Effector memory CD8-positive, alpha-beta T cell (primary cell): ENCODE data around the gene KCNS1.
"Not testable (repeated sequence)": the region's sequence is repeated elsewhere in the genome, so short reads cannot be mapped to it uniquely, and the experiment has no call there.

ENCODE experiments used
- ATAC-seq: fragments of 150-1000 bp; cut with Tn5 transposase; replicated peaks from 2 replicates; pipeline ENCODE4 v1.10.0; 2021; ENCODE audit warnings: mild to moderate bottlenecking, moderate library complexity
- DNase-seq, 3 experiments: peaks; one replicate each; pipeline ENCODE4 v3.0.0; 2021
- H3K27ac Mint-ChIP-seq, 2 donors: one replicate each; pipeline ENCODE4 v1.8.0; 2022; ENCODE audit warnings: mild to moderate bottlenecking in 2 of 2, mixed read lengths in 2 of 2, moderate library complexity in 2 of 2
- H3K27me3 Mint-ChIP-seq, 2 donors: one replicate each; pipeline ENCODE4 v1.8.0; 2022; ENCODE audit warnings: mixed read lengths in 2 of 2
- H3K36me3 Mint-ChIP-seq: one replicate; pipeline ENCODE4 v1.8.0; 2022; ENCODE audit warnings: mild to moderate bottlenecking, moderate library complexity, mixed read lengths; ENCODE audit not compliant: insufficient read depth
- H3K4me1 Mint-ChIP-seq, 2 donors: one replicate each; pipeline ENCODE4 v1.8.0; 2022; ENCODE audit warnings: low read depth in 2 of 2, mixed read lengths in 2 of 2
- H3K4me3 Mint-ChIP-seq, 2 donors: one replicate each; pipeline ENCODE4 v1.8.0; 2022; ENCODE audit warnings: mild to moderate bottlenecking in 2 of 2, mixed read lengths in 2 of 2, moderate library complexity in 2 of 2
- H3K9me3 Mint-ChIP-seq, 2 donors: one replicate each; pipeline ENCODE4 v1.8.0; 2022; ENCODE audit warnings: mixed read lengths in 2 of 2

KCNS1 gene

GRCh38 chr20:45063107-45063506 is 37.8 kb downstream of the KCNS1 start:
- H3K9me3 Mint-ChIP-seq, H3K27me3 Mint-ChIP-seq, ATAC-seq, DNase-seq: not testable (repeated sequence)
- H3K36me3 Mint-ChIP-seq = peaks cover 69% of the 10 kb centered on the region
- H3K4me1 Mint-ChIP-seq = peaks cover 55 to 81% of the 10 kb centered on the region in 2 donors
- H3K4me3 Mint-ChIP-seq = peak overlapping the region in 1 of 2 donors; percentile 75
- peak overlapping the region; percentile 62 to 81 for H3K27ac Mint-ChIP-seq

DNA sequence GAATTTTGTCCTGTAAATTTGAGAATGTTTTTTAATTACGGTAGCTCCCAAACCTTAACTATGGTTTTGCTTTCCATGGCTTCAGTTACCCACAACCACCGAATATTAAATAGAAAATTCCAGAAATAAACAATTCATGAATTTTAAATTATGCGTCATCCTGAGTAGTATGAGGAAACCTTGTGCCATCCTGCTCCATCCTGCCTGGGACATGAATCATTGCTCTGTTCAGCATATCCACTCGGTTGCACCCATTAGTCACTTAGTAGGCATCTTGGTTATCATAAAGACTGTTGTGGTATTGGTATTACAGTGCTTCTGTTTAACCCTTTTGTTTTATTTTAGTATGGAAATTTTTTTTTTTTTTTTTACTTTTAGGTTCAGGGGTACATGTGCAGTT is 39.7 kb downstream of the KCNS1 start:
- Mint-ChIP-seq H3K27me3 (no peaks in the 10 kb centered on the region), H3K9me3 (no peaks in the 10 kb centered on the region), H3K4me1 (peaks cover 43 to 83% of the 10 kb centered on the region in 2 donors), H3K27ac (peak overlapping the region; percentile 68 to 88), H3K36me3 (peaks cover 71% of the 10 kb centered on the region), H3K4me3 (no peak overlapping the region)
- DNase-seq (no peak), ATAC-seq (no peak)

GRCh38 chr20:45060294-45060693 is 40.6 kb downstream of the KCNS1 start:
- Mint-ChIP-seq H3K36me3 (peaks cover 71% of the 10 kb centered on the region), H3K27ac (peak overlapping the region; percentile 68 to 88), H3K27me3 (no peaks in the 10 kb centered on the region), H3K4me3 (no peak overlapping the region), H3K4me1 (peaks cover 42 to 84% of the 10 kb centered on the region in 2 donors), H3K9me3 (no peaks in the 10 kb centered on the region)
- DNase-seq (no peak), ATAC-seq (no peak)

- Mint-ChIP-seq H3K27ac (peak overlapping the region; percentile 75 to 88), H3K36me3 (peaks cover 71% of the 10 kb centered on the region), H3K27me3 (no peaks in the 10 kb centered on the region), H3K4me1 (peaks cover 31 to 82% of the 10 kb centered on the region in 2 donors), H3K4me3 (peak overlapping the region in 1 of 2 donors; percentile 21), H3K9me3 (no peaks in the 10 kb centered on the region)
- DNase-seq (no peak), ATAC-seq (no peak)
These were observed 41.8 kb downstream of the KCNS1 start for GRCh38 chr20:45059022-45059728.

DNA sequence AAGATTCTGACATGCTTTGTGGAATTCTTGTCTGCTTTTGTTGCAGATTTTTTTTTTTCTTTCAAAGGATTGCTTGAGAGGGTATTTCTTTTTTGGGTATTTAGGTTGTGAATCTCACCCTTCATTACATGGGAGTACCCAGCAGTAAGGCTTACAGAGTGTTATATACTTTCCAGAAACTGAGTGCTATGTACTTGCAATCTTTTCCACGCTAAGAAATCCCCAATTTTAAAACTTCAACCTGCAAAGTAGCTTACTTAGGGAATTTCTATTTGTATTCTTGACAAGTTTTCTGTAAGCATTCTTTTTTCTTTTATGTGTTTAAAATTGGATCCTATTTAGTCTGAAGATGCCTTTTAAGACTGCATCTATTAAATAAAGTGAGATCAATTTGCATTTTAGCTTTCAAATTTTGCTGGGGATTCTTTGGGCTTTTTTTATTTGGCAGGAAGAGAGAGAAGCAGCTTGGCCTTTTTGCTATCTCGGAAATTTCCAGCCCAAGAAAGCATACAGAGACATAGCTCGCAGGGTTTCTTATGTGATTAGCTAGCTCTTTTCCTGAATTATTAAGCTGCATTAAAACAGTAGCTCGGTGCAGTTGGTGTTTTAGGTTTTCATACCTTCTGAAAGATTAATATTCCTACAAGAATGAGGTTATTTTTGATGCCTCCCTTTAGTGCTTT is 42.6 kb downstream of the KCNS1 start:
- Mint-ChIP-seq H3K27ac (peak overlapping the region; percentile 75 to 88), H3K36me3 (peaks cover 75% of the 10 kb centered on the region), H3K9me3 (no peaks in the 10 kb centered on the region), H3K4me3 (peak overlapping the region in 1 of 2 donors; percentile 21), H3K4me1 (peaks cover 26 to 82% of the 10 kb centered on the region in 2 donors), H3K27me3 (no peaks in the 10 kb centered on the region)
- no peak for DNase-seq
- ATAC-seq = no peak

- ATAC-seq (no peak), DNase-seq (no peak)
- Mint-ChIP-seq H3K36me3 (peaks cover 72% of the 10 kb centered on the region), H3K27me3 (no peaks in the 10 kb centered on the region), H3K27ac (peak overlapping the region; percentile 10 to 92), H3K9me3 (no peaks in the 10 kb centered on the region), H3K4me1 (peaks cover 36 to 88% of the 10 kb centered on the region in 2 donors), H3K4me3 (no peak overlapping the region)
These were observed 44.3 kb downstream of the KCNS1 start for GRCh38 chr20:45056473-45057173.

GRCh38 chr20:45055056-45055455 is 45.9 kb downstream of the KCNS1 start:
- no peak for ATAC-seq
- H3K27me3 Mint-ChIP-seq = no peaks in the 10 kb centered on the region
- H3K9me3 Mint-ChIP-seq = no peaks in the 10 kb centered on the region
- H3K4me3 Mint-ChIP-seq = no peak overlapping the region
- DNase-seq = no peak
- peak overlapping the region; percentile 4 to 92 for H3K27ac Mint-ChIP-seq
- H3K36me3 Mint-ChIP-seq = peaks cover 76% of the 10 kb centered on the region
- peaks cover 37 to 81% of the 10 kb centered on the region in 2 donors for H3K4me1 Mint-ChIP-seq

DNA sequence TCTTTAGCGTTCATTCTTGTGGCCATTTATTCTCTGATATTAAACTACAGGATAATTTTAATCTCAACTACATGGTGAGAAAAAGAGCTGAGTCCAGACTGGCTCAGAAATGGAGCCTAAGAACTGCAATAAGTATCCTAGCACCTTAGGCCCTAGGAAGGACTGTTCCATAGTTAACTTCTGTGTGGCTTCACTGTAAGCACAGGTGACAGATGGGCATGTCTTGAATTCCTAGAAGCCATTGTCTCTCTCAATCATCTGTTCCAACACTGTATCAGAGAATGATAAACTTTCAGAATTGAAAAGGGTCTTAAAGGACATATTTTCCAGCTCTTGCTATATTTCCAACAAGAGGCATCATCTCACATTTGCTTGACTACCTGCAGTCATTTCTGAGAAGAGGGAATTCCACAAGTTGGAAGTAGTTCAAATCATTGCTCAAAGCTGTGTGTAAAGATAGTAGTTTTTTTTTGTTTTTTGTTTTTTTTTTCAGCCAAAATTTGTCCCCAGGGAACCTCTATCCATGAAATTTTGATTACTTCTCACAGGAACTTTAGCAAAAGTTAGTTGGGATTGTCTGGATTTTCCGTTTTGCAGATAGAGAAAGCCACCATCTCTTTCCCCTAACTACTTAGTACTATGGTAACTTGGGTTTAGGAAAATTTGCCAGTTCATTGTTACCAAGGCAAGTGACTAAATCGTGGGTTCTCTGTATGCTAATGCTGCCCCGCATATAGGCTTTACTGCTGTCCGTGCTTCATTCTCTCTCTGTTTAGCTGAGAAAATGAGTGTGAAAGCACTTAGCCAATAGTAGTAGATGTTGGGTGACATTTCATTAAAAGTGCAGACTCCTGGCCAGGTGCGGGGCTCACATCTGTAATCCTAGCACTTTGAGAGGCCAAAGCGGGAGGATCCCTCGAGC is 47.2 kb downstream of the KCNS1 start:
- peak overlapping the region; percentile 38 to 70 for H3K4me3 Mint-ChIP-seq
- peaks cover 39 to 84% of the 10 kb centered on the region in 2 donors for H3K4me1 Mint-ChIP-seq
- H3K9me3 Mint-ChIP-seq = no peaks in the 10 kb centered on the region
- H3K27ac Mint-ChIP-seq = peak overlapping the region; percentile 77 to 92
- DNase-seq (no peak), ATAC-seq (peak; percentile 9)
- H3K36me3 Mint-ChIP-seq = peaks cover 76% of the 10 kb centered on the region
- no peaks in the 10 kb centered on the region for H3K27me3 Mint-ChIP-seq

- H3K36me3 Mint-ChIP-seq = peaks cover 78% of the 10 kb centered on the region
- peak overlapping the region; percentile 38 to 70 for H3K4me3 Mint-ChIP-seq
- peak; percentile 81 for ATAC-seq
These were observed 48.1 kb downstream of the KCNS1 start for GRCh38 chr20:45052698-45053429.

GRCh38 chr20:45051204-45052060 is 49.5 kb downstream of the KCNS1 start:
- ATAC-seq = peak; percentile 66
- Mint-ChIP-seq H3K36me3 (peaks cover 76% of the 10 kb centered on the region), H3K27ac (peak overlapping the region; percentile 73 to 77), H3K4me3 (peak overlapping the region; percentile 47 to 70), H3K9me3 (no peaks in the 10 kb centered on the region), H3K4me1 (peaks cover 46 to 80% of the 10 kb centered on the region in 2 donors), H3K27me3 (no peaks in the 10 kb centered on the region)
- DNase-seq = no peak

More at GRCh38 chr20:45052698-45053429, 48.1 kb downstream of the KCNS1 start:
- H3K9me3 Mint-ChIP-seq = no peaks in the 10 kb centered on the region
- no peaks in the 10 kb centered on the region for H3K27me3 Mint-ChIP-seq
- DNase-seq = peak in 2 of 3 experiments; percentile 10 to 13
- H3K4me1 Mint-ChIP-seq = peaks cover 43 to 84% of the 10 kb centered on the region in 2 donors
- peak overlapping the region; percentile 77 to 92 for H3K27ac Mint-ChIP-seq

DNA sequence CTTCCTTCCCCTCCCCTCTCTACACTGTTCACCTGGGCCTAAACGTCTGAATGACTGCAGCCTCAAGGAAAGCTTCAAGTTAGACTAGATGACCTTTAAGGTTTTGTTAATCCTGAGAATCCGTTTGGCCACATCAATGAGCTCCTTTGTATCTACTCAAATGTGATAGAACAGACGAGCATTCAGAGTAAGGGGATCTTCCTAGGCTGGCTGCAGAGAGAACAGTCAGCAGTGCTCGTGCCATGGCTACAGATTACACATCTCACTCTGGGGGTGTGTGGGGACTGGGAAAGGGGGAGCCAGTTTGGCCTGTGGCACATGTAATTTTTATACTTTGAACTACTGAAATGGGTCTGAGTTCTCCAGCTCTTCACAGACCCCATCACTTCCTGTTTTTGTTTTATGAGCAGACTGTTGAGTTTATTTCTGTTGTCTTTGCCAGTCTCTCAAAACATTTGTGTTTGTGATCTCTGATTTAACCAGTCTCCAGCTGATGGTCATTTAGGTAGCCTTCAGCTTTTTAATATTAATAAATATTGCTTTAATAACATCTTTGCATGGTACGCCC is 50.9 kb downstream of the KCNS1 start:
- Mint-ChIP-seq H3K9me3 (no peaks in the 10 kb centered on the region), H3K4me1 (peaks cover 42 to 70% of the 10 kb centered on the region in 2 donors), H3K36me3 (peaks cover 71% of the 10 kb centered on the region), H3K27me3 (no peaks in the 10 kb centered on the region), H3K4me3 (peak overlapping the region; percentile 59 to 66), H3K27ac (peak overlapping the region; percentile 81 to 92)
- no peak for ATAC-seq
- no peak for DNase-seq
